ENCODE results near the gene SHANK2. TPM values are rescaled to one million over a fixed set of nuclear protein-coding genes. Genes with fewer than 3 reads are reported as not detected.

The SHANK2 gene
- total RNA-seq, 2 donors from 2014 or later, result 22.3 to 49.6 TPM

- 93 to 100% methylated on average over 3 to 10 of the region's 10 CpGs for WGBS, 2 experiments (ENCODE audit: insufficient coverage in 1 of 2, insufficient read length in 1 of 2)
Measured at GRCh38 chr11:71221821-71222220, 30.6 kb downstream of the SHANK2 start.

GRCh38 chr11:71221201-71221600, 31.2 kb downstream of the SHANK2 start:
- no peaks in the 10 kb centered on the region for H3K27me3 ChIP-seq (ENCODE audit: control insufficient read depth, insufficient read depth, low read length, poor library complexity, severe bottlenecking)
- H3K4me1 Mint-ChIP-seq, result no peaks in the 10 kb centered on the region
- peak; percentile 7 for DNase-seq
- H3K4me3 ChIP-seq (ENCODE audit: low read length), result no peak overlapping the region
- no peak overlapping the region for H3K9ac ChIP-seq (ENCODE audit: extremely low read depth, low read length, poor library complexity, severe bottlenecking)
- no peak overlapping the region for H3K27ac ChIP-seq (ENCODE audit: low read depth, low read length)
- no peak overlapping the region for H3K27ac Mint-ChIP-seq
- no peak overlapping the region for H3K4me3 Mint-ChIP-seq
- no peaks in the 10 kb centered on the region for H3K36me3 ChIP-seq (ENCODE audit: control insufficient read depth, insufficient read depth, low read length)
- H3K36me3 Mint-ChIP-seq (ENCODE audit: low read depth), result peaks cover 28% of the 10 kb centered on the region
- peaks cover 4% of the 10 kb centered on the region for H3K9me3 Mint-ChIP-seq
- no peaks in the 10 kb centered on the region for H3K27me3 Mint-ChIP-seq (ENCODE audit: insufficient read depth)
- no peak for TF ChIP-seq CTCF (conservative IDR thresholded peaks at IDR 0.05)
- 94% methylated on average over 4 of the region's 4 CpGs; no CpG with 5 or more reads in 1 of the 2 experiments for WGBS, 2 experiments (ENCODE audit: insufficient coverage in 1 of 2, insufficient read length in 1 of 2)
- H3K4me1 ChIP-seq (ENCODE audit: control insufficient read depth, insufficient read depth, low read length), result no peaks in the 10 kb centered on the region
- no peaks in the 10 kb centered on the region for H3K9me3 ChIP-seq (ENCODE audit: control insufficient read depth, low read length)

More at GRCh38 chr11:71221821-71222220, 30.6 kb downstream of the SHANK2 start:
- H3K9ac ChIP-seq (ENCODE audit: extremely low read depth, low read length, poor library complexity, severe bottlenecking), result no peak overlapping the region
- peaks cover 28% of the 10 kb centered on the region for H3K36me3 Mint-ChIP-seq (ENCODE audit: low read depth)
- H3K9me3 Mint-ChIP-seq, result peaks cover 6% of the 10 kb centered on the region
- H3K4me3 ChIP-seq (ENCODE audit: low read length), result no peak overlapping the region
- no peak overlapping the region for H3K4me3 Mint-ChIP-seq
- no peak for TF ChIP-seq CTCF (conservative IDR thresholded peaks at IDR 0.05)
- H3K9me3 ChIP-seq (ENCODE audit: control insufficient read depth, low read length), result peaks cover 1% of the 10 kb centered on the region
- no peaks in the 10 kb centered on the region for H3K27me3 ChIP-seq (ENCODE audit: control insufficient read depth, insufficient read depth, low read length, poor library complexity, severe bottlenecking)
- peak; percentile 29 for DNase-seq
- no peaks in the 10 kb centered on the region for H3K4me1 ChIP-seq (ENCODE audit: control insufficient read depth, insufficient read depth, low read length)
- H3K36me3 ChIP-seq (ENCODE audit: control insufficient read depth, insufficient read depth, low read length), result no peaks in the 10 kb centered on the region
- H3K27me3 Mint-ChIP-seq (ENCODE audit: insufficient read depth), result no peaks in the 10 kb centered on the region
- H3K27ac Mint-ChIP-seq, result no peak overlapping the region
- H3K27ac ChIP-seq (ENCODE audit: low read depth, low read length), result no peak overlapping the region
- H3K4me1 Mint-ChIP-seq, result no peaks in the 10 kb centered on the region

GRCh38 chr11:71218789-71219499, 33.4 kb downstream of the SHANK2 start:
- no peaks in the 10 kb centered on the region for H3K27me3 ChIP-seq (ENCODE audit: control insufficient read depth, insufficient read depth, low read length, poor library complexity, severe bottlenecking)
- H3K4me3 Mint-ChIP-seq, result no peak overlapping the region
- no peaks in the 10 kb centered on the region for H3K9me3 Mint-ChIP-seq
- H3K4me1 Mint-ChIP-seq, result no peaks in the 10 kb centered on the region
- no peaks in the 10 kb centered on the region for H3K27me3 Mint-ChIP-seq (ENCODE audit: insufficient read depth)
- peaks cover 24% of the 10 kb centered on the region for H3K36me3 Mint-ChIP-seq (ENCODE audit: low read depth)
- no peak overlapping the region for H3K27ac Mint-ChIP-seq
- DNase-seq, result peak; percentile 22
- WGBS, 2 experiments (ENCODE audit: insufficient coverage in 1 of 2, insufficient read length in 1 of 2), result 90 to 99% methylated on average over 9 to 10 of the region's 10 CpGs
- no peaks in the 10 kb centered on the region for H3K4me1 ChIP-seq (ENCODE audit: control insufficient read depth, insufficient read depth, low read length)
- H3K9me3 ChIP-seq (ENCODE audit: control insufficient read depth, low read length), result no peaks in the 10 kb centered on the region
- no peaks in the 10 kb centered on the region for H3K36me3 ChIP-seq (ENCODE audit: control insufficient read depth, insufficient read depth, low read length)
- no peak overlapping the region for H3K27ac ChIP-seq (ENCODE audit: low read depth, low read length)
- H3K4me3 ChIP-seq (ENCODE audit: low read length), result no peak overlapping the region
- no peak for TF ChIP-seq CTCF (conservative IDR thresholded peaks at IDR 0.05)
- H3K9ac ChIP-seq (ENCODE audit: extremely low read depth, low read length, poor library complexity, severe bottlenecking), result no peak overlapping the region
